GM12865 (cell line): ENCODE measurements around the gene TRIM62.

Experiments used
- DNase-seq: peaks from one replicate; pipeline ENCODE4 v3.0.0; 2010; ENCODE audit warnings: low read depth
- H3K4me3 ChIP-seq: 2 replicates; pipeline ENCODE4 v1.5.1; 2011; ENCODE audit warnings: mild to moderate bottlenecking, low read depth, low read length, control low read depth
- TF ChIP-seq, protein P1 (sequence below): IDR thresholded peaks from 2 replicates; pipeline ENCODE4 v1.5.1; 2011; ENCODE audit warnings: low read length, control low read depth, low read depth, inconsistent platforms; ENCODE audit not compliant: insufficient read depth; ENCODE audit errors: missing control alignments

TRIM62 gene

DNA sequence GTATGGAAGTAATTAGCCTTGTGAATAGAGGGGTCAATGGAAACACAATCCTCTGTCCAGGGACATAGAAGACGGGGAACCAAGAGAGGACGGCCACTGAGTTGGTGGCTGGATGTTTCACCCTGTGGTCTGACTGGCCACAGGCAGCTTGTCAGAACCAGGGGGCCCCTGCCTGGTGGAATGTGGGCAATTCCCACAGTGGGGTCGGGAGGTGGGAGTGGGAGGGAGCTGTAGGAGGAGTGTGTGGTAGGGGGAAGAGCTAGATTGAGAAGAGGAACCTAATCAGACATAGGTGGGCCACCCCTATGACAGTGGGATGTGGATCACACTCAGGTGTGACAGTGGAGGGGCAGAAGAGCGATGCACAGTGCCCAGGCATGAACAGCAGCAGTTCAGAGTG is 31.3 kb downstream of the TRIM62 start:
- no peak for DNase-seq
- TF ChIP-seq, protein P1, sequence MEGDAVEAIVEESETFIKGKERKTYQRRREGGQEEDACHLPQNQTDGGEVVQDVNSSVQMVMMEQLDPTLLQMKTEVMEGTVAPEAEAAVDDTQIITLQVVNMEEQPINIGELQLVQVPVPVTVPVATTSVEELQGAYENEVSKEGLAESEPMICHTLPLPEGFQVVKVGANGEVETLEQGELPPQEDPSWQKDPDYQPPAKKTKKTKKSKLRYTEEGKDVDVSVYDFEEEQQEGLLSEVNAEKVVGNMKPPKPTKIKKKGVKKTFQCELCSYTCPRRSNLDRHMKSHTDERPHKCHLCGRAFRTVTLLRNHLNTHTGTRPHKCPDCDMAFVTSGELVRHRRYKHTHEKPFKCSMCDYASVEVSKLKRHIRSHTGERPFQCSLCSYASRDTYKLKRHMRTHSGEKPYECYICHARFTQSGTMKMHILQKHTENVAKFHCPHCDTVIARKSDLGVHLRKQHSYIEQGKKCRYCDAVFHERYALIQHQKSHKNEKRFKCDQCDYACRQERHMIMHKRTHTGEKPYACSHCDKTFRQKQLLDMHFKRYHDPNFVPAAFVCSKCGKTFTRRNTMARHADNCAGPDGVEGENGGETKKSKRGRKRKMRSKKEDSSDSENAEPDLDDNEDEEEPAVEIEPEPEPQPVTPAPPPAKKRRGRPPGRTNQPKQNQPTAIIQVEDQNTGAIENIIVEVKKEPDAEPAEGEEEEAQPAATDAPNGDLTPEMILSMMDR, result no peak
- H3K4me3 ChIP-seq, result no peak overlapping the region

DNA sequence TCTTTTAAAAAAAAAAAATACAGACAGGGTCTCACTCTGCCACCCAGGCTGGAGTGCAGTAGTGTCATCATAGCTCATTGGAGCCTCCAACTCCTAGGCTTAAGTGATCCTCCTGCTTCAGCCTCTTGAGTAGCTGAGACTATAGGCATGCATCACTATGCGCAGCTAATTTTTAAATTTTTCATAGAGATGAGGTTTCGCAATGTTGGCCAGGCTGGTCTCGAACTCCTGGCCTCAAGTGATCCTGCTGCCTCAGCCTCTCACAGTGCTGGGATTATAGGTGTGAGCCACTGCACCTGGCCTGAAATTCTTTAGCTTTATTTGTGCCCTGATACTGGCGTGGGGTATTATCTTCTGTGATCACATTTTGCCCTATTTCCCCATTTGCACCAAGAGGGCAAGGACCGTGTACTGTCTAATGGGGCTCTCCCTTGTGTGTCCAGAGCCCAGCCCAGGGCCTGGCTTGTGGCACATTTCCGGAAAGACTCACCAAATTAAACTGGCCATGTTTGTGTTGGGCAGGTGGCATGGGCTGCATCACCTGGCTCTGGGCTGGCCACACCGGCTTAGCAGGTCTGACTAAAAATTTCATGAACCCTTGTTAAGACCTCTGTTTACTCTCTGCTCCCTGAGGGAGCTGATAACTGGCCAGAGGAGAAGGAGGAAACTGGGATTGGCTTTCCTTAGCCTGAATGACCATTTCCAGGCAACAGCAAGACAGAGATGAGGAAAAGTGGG is 32.2 kb downstream of the TRIM62 start:
- DNase-seq, result no peak
- TF ChIP-seq, protein P1, result no peak
- no peak overlapping the region for H3K4me3 ChIP-seq

DNA sequence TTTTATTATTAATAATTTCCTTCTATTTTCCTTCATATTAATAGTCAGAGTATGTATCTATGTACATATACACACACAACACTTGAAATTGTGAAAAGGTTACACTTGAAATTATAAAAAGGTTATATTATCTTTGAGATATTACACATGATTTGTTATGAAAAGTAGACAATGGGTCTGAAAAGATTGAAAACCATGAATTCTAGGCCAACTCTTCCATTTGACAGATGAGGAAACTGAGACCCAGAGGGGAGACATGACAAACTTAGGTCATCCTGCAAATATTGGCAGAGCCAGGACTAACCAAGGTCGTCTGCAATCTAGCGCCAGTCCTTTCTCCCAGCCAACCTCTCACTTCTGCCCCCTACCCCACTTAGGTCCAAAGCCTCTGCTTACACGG is 33.2 kb downstream of the TRIM62 start:
- no peak overlapping the region for H3K4me3 ChIP-seq
- TF ChIP-seq, protein P1, result no peak
- DNase-seq, result no peak

DNA sequence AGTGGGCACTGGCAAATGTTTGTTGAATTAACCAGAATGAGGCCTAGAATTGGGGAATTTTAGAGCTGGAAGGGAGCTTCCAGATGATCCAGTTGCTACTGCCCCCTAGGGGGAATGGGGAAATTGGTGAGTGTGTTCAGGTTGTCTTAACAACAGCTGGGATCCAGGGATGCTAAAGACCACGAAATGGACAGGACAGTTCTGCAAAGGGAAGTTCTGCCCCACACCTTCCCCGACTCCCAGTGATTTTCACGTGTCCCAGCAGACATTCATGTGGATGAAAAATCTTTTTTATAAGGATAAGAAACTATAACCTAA is 33.9 kb downstream of the TRIM62 start:
- no peak overlapping the region for H3K4me3 ChIP-seq
- peak; percentile 13 for DNase-seq
- TF ChIP-seq, protein P1, result peak; percentile 30

DNA sequence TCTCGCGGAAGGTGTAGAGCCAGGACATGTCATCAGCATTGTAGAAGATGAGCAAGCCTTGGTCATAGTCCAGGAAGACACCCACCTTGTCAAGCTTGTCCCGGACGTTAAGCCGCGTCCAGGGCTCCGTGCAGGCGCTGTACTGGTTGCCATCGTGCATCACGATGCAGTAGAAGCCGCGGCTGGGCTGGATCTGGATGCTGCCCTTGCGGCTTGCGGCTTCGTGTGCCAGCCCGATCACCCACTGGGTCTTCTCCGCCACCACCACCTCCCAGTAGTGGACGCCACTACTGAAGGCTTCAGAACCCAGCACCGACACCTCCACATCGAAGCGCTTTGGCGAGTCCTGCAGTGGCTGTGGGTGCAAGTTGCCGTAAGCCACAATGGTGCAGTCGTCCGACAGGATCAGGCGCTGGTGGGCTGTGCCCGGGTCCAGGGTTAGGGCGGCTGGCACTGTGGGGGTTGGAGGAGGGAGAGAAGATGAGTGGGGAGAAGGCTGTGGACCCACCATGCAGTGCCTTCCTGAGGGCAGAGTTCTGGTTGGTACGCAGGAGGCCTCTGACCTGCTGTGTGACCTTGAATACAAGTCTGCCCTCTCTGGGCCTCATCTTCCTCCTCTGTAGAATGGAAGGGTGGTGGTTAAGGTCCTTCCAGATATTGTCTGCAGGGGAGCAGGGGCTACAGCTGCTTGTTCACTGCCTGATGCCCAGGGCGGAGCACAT is 34.4 kb downstream of the TRIM62 start:
- H3K4me3 ChIP-seq, result no peak overlapping the region
- DNase-seq, result no peak

DNA sequence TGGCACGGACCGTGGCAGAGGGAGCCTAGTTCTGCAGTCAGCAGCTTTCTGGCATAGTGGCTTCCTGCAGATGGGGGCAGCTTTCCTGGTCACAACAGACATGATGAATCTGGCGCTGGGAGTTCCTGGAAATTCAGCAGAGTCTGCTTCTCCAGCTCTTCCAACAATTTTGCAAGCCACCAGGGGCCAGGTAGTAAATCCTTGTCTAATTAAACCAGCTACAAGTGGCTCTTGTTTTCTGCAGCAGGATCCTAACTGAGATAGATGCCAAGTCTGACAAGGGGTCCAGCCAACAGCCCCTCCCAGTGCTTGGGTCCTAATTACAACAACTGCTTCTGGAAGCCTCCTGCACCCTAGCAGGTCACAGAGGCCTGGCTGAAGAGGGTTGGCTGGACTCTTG is 35.8 kb downstream of the TRIM62 start:
- no peak for DNase-seq
- no peak overlapping the region for H3K4me3 ChIP-seq
- TF ChIP-seq, protein P1, result no peak

More for the DNA sequence above, 34.4 kb downstream of the TRIM62 start:
- TF ChIP-seq, protein P1, result no peak
